Stimulated activated CD8-positive, alpha-beta memory T cell treated with anti-CD3 and anti-CD28 coated beads, Interleukin-7, amount 100 ng/mL, for 1 hour (primary cell): ENCODE measurements around the gene SART3.
A peak's percentile ranks its signal among the peaks of the same experiment; 100 is the strongest.

Experiments used
- DNase-seq, 2 donors: peaks; one replicate each; pipeline ENCODE4 v3.0.0-alpha.2; 2020; ENCODE audit warnings: low read depth in 2 of 2

SART3 gene

DNA sequence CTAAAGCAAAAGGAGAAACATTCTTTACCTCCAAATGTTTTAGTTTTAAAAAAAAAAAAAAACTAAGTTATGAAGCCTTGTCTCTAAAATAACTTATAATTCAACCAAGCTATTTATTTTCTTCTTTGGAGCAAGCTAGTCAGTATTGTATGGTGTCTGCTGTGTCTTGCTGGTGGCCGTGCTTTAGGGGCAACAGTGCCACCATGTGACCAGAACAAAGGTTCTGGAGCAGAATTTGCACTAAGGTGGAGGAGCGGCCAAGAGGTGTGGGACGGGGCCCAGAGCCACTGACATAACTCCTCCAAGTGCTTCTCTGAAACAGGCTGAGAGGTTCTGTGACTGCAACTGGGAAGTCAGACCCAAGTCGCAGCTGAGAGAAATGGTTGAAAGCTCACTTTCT, 41.4 kb downstream of the SART3 start:
- no peak for DNase-seq

DNA sequence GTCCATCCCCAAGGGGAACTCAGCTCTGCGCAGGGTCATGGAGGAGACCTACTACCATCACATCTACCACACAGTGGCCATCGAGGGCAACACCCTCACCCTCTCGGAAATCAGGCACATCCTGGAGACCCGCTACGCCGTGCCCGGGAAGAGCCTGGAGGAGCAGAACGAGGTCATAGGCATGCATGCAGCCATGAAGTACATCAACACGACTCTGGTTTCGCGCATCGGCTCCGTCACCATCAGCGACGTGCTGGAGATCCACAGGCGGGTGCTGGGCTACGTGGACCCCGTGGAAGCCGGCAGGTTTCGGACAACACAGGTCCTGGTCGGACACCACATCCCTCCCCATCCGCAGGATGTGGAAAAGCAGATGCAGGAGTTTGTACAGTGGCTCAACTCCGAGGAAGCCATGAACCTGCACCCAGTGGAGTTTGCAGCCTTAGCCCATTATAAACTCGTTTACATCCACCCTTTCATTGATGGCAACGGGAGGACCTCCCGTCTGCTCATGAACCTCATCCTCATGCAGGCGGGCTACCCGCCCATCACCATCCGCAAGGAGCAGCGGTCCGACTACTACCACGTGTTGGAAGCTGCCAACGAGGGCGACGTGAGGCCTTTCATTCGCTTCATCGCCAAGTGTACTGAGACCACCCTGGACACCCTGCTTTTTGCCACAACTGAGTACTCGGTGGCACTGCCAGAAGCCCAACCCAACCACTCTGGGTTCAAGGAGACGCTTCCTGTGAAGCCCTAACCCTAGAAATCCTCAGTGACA, 42.1 kb downstream of the SART3 start:
- DNase-seq: no peak

DNA sequence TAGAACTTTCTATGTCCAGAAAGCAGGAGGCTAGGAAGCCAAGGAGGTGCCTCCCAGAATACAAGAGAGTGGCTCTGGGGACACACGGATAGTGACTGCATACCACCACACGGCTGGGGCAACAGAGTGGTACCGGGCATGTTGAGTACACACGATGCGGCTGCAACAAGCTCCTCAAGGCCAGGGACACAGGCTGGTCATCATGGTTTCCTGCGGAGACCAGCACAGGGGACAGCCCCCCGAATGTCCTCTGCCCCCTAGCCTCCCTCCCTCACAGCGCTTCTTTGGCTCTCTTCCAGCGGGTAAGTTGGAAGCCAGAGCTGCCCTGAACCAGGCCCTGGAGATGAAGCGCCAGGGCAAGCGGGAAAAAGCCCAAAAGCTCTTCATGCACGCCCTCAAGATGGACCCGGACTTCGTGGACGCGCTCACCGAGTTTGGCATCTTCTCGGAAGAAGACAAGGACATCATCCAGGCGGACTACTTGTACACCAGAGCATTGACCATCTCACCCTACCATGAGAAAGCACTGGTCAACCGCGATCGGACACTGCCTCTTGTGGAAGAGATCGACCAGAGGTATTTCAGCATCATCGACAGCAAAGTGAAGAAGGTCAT, 42.8 kb downstream of the SART3 start:
- DNase-seq: no peak

DNA sequence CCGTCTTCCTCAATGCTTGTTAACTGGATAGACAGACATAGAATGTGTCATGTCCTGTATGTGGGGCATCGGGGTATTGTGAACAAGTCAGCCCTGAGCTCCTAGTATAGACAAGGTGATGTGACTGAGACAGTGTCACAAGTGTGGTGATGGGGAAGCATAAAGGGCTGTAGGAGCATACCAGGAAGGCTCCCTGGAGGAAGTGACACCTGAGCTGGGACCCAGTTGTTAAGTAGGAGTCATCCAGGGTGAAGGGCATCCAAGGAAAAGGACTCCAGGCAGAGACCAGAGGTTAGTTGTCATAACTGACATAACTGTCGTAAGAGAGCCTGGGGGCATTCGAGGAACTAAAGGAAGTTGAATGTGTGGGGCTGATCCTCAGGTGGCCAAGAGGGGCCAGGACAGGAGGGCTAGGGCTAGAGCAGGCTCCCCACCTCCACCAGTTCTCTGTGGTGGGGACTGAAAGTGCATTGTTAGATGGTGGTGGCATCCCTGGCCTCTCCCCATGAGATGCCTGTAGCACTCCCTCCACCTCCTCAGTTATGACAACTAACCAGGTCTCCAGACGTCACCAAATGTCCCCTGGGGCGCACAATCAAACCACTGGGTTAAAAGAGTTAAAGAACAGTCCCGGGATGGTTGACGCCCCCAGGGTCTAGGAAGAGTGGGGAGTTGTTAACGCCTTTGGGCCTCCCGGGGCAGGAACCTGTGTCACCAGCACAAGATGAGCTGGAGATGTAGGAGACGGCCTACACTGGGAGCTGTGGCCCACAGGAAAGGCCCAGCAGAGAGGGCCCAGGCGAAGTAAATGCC, 43.5 kb downstream of the SART3 start:
- DNase-seq: no peak

DNA sequence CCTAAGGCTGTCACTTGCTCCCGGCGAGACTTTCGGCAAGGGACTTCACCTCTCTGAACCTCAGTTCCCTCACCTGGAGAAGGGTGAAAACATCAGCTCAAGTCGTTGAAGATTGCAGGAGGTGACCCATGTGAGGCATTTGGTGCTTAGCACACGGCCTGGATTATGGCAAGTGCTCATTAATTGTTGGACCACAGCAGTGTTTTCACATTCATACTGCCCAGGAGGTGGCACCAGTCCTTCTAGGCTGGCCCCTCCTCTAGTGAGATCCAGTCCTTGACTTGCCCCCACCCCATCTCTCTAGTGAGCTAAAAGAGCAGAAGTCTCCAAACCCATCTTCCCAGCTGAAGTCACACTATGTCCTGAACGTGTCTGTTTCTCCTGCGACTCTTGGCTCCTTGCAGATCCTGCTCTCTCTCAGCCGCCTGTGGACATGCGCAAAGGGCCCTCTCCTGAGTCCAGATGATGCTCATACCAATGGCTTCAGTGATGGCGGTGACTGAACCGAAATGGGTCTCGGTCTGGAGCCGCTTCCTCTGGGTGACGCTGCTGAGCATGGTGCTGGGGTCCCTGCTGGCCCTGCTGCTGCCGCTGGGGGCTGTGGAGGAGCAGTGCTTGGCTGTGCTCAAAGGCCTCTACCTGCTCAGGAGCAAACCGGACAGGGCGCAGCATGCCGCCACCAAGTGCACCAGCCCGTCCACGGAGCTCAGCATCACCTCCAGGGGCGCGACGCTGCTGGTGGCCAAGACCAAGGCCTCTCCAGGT, 44.3 kb downstream of the SART3 start:
- DNase-seq: no peak

DNA sequence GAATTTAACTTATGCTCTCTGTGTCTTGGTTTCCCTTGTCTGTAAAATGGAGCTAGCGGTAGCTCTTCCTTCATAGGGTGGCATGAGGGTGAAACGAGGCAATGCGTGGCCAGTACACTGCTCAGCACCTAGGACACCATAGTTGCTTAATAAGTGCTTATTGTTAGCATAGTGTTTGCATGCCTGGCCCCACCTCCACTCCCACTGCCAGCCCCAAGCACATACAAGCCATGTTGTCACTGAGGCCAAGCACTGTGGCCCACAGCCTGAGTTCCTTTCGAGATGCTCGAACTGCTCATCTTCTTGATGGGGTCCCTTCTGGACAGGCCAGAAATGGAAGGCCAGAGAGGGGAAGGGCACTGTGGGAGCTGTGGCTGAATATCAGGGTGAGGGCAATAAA, 45.1 kb downstream of the SART3 start:
- no peak for DNase-seq

DNA sequence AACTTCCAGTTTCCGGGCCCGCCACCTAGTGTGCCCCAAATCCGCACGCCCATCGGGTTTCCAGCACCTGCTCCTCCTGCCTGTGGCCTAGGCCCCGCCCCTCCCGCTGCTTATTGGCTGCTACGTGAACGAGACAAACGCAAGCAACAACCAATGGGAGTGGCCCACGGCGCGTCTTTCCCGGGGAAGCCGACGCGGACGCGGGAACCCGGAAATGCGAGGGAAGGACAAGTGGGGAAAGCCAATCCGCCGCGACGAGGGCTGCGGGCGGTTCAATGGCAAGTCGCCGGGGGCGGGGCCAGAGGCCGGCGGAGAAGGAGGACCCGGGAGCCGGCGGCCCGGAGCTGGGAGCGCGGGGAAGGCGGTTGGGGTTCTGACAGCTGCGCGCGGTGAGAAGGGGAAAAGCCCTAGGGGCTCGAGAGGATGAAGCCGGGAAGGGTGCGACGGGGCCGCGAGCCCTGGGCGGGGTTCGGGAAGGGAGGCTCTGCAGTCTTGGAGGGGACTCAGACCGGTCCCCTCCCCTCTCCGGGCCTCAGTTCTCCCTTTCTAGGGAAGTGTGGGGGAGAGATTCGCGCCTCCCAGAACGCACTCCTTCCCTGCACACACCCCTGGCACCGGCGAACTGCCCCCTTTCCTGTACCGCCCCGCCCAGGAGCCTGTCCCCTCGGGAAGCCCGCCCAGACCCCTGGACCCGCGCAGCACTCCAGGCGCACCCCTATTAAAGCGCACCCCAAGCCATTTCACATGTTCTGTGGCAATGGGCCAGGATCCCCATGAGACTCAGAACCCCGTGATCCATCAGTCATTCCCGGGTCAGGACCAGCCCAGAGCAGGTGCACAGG, 45.8 kb downstream of the SART3 start, which contains the start of gene FICD:
Gene FICD (plus strand): TSS at position 305 of the 842 bp plus-strand sequence. CDS start 1,696 bp downstream, outside the sequence.
- peak; percentile 96 for DNase-seq

DNA sequence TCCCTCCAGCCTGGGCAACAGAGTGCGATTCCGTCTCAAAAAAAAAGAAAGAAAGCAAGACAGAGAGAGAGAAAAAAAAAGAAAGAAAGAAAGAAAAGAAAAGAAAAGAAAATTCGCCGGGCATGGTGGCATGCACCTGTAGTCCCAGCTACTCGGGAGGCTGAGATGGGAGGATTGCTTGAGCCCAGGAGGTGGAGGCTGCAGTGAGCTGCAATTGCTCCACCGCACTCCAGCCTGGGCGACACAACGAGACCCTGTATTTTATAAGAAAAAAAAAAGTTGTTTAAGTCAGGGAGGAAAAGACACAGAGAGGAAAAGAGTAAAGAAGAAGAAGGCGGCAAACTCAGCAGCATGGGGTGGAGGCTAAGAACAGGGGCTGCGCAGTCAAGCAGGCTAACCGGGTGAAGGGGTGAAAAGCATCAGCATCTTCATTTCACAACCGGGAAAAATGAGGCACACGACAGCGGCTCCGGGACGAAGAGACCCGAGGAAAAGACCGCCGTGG, 46.5 kb downstream of the SART3 start:
- DNase-seq: no peak

DNA sequence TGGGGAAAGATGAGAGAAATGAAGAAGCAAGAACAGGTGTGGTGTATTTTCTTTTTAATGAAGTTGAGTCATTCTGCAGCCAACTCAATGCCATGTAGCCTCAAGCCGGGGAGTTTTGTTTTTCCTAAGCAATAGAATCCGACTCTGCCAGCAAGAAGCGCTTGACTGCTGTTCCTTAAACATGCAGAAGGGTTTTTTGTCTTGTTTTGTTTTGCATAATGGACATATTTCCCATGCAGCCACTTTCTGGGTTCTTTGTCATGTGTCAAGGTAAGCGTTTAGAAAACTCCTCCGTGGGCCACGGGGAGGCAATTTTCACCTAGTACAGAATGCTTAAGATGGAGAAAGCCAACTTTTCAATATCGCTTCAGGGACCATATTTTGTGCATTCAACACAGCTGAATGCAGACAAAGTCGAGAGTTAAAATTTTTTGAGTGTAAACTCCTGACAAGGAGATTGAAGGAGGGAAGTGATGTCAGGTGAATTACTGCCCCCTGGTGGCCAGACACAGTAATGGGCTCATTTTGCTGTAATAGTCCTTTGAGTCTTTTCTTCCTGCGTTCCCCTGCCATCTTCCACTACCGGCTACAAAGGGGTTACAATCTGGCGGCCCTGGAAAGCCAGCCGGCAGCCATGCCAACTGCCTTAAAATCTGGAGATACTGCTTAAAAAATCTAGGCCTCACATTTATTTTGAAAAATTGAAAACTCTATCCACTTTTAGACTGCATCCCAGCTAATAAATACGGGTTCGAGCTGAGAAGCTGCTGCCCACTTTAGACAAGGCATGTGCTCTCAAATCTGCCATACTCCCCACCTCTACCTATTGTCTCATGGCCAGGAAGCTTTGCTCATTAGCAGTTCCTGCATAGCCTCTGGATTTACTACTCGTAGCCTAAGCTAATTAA, 49.1 kb downstream of the SART3 start:
- DNase-seq: peak; percentile 43 to 67

DNA sequence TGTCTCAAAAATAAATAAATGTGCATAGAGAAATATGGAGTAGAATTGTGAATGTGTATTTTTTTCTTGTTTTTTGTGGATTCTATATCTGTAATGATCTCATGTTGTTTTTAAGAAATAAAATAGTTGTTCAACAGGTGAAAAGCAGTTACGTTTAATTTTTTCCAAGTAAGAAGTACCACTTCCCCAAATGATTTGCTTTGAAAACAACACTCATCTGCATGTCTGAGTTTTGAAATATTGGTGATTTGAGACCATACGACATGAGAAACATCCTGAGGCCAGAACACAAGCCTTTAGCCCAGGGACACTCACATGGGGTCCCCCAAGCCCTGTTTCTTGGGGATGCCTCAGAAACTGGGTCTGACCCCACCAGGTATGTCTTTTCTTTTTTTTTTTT, 50.1 kb downstream of the SART3 start:
- no peak for DNase-seq

DNA sequence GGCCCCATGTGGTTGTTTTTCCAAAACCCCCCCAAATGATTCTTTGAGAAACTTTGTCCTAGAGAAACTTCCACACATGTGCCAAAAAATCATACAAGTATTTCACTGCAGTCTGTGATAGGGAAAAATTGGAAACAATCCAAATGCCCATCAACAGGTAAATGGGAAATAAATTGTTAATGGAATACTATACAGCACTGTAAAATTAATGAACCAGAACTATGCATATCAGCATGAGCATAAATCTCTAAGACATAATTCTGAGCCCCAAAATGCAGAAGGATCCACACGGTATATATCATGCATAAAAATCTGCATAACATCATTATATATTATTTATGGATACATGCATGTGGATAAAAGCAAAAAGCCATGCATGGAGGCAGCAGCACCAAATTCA, 51.2 kb downstream of the SART3 start:
- no peak for DNase-seq

DNA sequence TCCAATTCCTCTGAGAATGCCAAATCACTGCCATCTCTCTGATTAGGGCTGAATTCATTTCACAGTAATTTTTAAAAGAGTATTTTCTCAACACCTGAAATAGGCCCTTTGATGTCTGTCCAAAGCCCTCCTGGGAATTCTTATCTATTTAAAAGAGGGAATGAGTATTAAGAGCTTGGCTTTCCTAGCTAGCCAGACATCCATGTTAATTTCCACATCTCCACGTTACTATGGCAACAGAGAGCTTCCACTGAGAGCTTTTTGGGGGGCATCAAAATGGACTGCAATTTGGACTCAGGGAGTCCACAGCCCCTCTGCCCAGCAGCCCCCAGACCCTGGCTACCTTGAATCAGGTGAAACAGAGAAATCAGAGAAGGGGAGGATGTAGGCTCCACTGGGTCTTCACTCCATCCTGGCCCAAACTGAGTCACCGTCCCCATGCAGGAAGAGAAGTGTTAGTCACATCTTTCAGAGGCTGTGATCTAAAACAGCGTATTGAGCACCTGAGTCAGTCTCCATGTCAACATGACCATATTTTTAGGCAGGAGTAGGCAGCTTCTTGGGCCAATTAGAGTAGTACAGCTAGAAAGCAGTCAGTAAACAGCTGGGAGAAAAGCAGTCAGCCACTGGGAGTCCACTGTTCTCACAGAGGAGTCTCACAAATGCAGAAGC, 52.9 kb downstream of the SART3 start:
- no peak for DNase-seq

DNA sequence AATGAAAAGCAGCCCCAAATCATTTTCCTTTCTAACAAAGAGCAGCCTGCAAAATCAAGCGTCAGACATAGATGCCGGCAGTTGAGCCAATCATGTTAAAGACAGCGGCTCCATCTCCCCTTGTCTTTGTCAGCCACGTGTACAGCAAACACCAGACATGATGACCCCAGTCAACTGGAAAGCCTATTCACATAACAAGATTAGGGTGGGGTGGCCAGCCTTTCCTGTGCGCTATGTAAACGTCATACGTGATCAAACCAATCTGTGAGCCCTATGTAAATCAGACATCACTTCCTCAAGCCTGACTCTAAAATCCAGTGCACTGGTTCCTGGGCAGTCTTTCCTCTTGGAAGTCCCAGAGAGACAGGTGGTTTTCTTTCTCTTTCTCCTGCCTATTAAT, 55.8 kb downstream of the SART3 start:
- DNase-seq: no peak

DNA sequence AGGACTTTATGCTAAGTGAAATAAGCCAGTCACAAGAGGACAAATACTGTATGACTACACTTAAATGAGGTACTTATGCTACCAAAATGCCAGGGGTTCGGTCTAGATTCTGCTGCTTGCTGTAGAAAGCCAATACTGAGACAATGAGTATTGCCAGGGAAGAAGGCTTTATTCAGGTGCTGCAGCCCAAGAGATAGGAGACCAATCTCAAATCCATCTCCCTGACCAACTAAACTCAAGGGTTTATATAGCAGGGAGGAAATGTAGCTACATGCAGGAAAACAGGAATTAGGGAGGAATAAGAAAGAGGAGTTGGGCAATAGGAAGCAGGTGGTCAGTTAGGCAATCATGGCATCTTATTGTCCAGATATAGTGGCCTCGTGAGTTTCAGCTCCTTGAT, 58.1 kb downstream of the SART3 start:
- DNase-seq: no peak

DNA sequence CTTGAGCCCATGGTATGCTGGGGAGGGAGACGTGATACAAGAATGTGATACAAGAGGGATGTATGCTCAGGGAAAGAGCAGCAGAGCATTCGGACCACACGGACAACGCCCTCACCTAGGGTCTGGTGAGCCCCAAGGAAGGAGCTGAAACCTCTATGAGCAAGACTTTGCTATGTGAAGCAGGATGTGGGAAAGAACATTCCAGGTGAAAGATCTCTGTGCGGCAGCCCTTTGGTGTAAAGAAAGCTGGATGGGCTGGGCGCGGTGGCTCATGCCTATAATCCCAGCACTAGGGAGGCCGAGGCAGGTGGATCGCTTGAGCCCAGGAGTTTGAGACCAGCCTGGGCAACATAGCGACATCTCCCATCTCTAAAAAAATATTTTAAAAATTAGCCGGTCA, 62.8 kb downstream of the SART3 start:
- DNase-seq: no peak

DNA sequence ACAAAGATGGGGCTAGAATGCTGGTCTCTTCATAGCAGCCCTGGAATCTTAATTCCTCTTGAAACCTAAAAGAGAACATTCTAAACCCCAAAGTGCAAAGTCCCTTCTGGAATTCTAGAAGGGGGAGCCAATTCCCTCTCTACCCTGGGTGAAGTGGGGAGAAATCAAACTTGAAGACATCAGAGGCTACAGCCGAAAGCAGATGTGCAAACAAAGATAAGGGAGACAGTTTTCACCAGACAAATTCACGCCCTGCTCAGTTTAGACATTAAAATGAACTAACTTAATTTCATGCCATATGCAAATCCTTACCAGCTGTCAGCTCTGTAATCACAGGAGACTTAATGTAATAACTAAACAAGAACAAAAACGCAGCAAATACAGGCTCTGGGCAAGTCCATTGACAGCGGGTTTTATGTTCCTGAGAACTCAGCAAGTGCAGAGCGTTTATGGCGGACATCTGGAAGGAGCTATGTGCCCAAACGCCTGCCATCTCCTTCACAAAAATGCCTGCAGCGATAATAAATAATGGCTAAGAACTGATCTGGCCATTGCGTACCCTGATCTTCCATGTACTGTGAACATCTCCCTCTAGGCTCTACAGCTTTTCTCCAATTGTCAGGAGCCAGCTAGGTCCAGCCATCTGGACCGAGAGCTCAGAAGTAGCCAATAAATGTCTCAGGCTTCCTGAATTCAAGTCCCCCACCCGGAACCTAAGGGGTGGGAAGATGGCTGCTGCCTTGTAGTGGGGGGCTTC, 65.0 kb downstream of the SART3 start:
- DNase-seq: no peak

DNA sequence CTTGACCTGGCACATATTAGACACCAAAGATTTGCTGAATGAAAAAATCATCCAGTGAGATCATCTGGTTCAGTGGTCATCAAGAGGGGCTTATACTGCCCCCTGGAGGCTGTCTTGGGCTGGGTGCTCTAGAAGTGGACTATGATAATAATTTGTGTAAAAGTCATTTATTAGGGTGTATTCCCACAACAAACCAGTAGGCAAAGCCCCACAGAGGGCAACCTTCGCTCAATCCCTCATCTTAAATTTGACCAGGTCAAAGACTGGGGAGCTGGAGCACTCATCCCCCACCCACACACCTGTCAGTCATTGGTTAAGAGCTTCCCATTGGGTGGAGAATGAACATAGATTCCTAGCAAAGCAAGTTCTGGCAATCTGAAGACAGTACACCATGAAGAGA, 65.9 kb downstream of the SART3 start:
- DNase-seq: no peak

DNA sequence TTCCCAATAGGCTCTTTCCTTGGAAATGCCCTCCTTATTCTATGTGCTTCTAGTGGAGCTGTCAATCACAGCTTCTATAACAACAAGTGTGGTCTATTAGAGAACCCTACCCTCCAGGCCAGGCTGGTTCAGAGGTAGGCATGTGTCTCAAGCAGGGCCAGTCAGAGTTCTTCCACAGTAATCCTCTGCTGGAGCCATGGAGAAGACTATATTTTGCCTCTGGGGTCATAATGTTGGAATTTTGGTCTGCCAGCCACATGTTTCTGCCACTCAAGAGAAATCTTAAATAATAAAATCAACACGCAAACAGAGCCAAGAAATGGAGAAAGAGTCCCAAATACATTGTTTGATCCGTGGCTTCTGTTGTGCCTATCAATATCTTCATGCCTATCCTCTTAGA, 69.7 kb downstream of the SART3 start:
- no peak for DNase-seq
